ENCODE measurements around the gene GIPC1. TPM values are rescaled to one million over a fixed set of nuclear protein-coding genes. Genes with fewer than 3 reads are reported as not detected.

Gene GIPC1
- total and polyA plus RNA-seq, 9 of the 15 experiments (the other 6 are each of a cell fraction or from before 2014, with no cell fraction given), result 0.49 to 54.7 (median 24.8) TPM

DNA sequence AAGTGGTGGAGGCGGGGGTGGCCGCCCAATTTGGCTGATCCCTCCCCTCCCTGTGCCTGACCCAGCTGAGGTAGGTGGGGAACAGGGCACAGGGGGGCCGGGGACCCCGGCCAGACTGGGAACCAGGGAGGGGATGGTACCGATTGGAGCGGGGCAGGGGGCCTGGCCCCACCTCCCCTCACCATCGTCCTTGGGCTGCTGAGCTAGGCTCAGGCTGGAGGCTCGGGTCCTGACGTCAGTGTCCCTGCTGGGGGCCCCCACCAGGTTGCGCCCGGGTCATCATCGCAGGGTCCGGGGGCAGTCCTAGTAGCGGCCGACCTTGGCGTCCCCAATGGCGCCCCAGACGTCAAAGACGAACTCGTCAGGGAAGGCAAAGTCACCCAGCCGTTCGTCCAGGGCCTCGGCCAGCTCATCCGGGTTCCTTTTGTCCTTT is 17.8 kb downstream of the GIPC1 start:
- Histone ChIP-seq H3K4me3 (no peak overlapping the region), H4K20me1 (replicated peaks; ENCODE audit: control insufficient read depth, insufficient read depth, low read length) (no peaks in the 10 kb centered on the region), H3K79me2 (ENCODE audit: control insufficient read depth, insufficient read depth, low read length) (no peaks in the 10 kb centered on the region), H2AFZ (ENCODE audit: low read depth, low read length) (no peak overlapping the region), H3K4me2 (ENCODE audit: insufficient read depth, low read length) (no peak overlapping the region), H3K9ac (ENCODE audit: insufficient read depth in 1 of 2, low read depth in 2 of 2, low read length in 2 of 2) (0 out of 4 replicates have a peak overlapping the region, but pooled peaks of 1 of the 2 experiments have one; percentile 36), H3K27ac (ENCODE audit: extremely low read depth, low read depth, low read length) (no peak overlapping the region), H3K4me1 (replicated peaks in 1 of 2; ENCODE audit: control insufficient read depth in 2 of 2, insufficient read depth in 2 of 2, low read length in 2 of 2) (peaks cover 9 to 64% of the 10 kb centered on the region in 2 experiments), H3K9me1 (ENCODE audit: control insufficient read depth, insufficient read depth, low read length) (no peaks in the 10 kb centered on the region), H3K36me3 (ENCODE audit: control insufficient read depth, insufficient read depth, low read length) (peaks cover 19% of the 10 kb centered on the region; the same call in 2 of the 3 replicates), H3K27me3 (ENCODE audit: control insufficient read depth in 2 of 2, insufficient read depth in 2 of 2, low read length in 2 of 2) (no peaks in the 10 kb centered on the region), H3K9me3 (replicated peaks; ENCODE audit: control insufficient read depth, insufficient read depth, low read depth, low read length) (no peaks in the 10 kb centered on the region)
- WGBS (ENCODE audit: insufficient coverage, low coverage, missing lambda C conversion rate), result 86% methylated on average over 10 of the region's 24 CpGs
- TF ChIP-seq POLR2G (IDR thresholded peaks at IDR 0.05; ENCODE audit: low read depth, low read length) (0 out of 2 replicates have a peak, but pooled peaks have one; percentile 35), ZBTB7A (IDR thresholded peaks at IDR 0.05; ENCODE audit: borderline replicate concordance, control insufficient read depth, low read depth, low read length) (0 out of 2 replicates have a peak, but pooled peaks have one; percentile 38), JUNB (CRISPR knock-in tag; conservative IDR thresholded peaks at IDR 0.05) (no peak), RBFOX2 (IDR thresholded peaks at IDR 0.05; ENCODE audit: low read depth, low read length) (peak; percentile 31; the same call in 1 of the 2 replicates), PCBP1 (IDR thresholded peaks at IDR 0.05; ENCODE audit: low read depth, low read length, poor library complexity, severe bottlenecking) (peak; percentile 34)
- ChIA-PET CTCF (ENCODE audit: low intra/inter-chr PET ratio) (interaction anchor here (0.6 kb wide), 1 partner anchor 598 kb away, joined by 4 read pairs; no protein-coding TSS in a partner anchor), POLR2A (interaction anchor here (0.6 to 1.0 kb wide), 4 partner anchors 28 to 71 kb away, joined by 3 to 4 read pairs (median 4); no protein-coding TSS in a partner anchor)
- BruUV-seq (replicated peaks), result TSS peak; percentile 71
- ATAC-seq, result no peak
- DNase-seq (ENCODE audit: extremely low read depth in 1 of 4, low spot score in 3 of 4), result no peak
- no peak for FAIRE-seq
- in situ Hi-C loops (cut with MboI), result loop anchor here (5.0 kb wide), 1 partner anchor 281 kb away; no protein-coding TSS in a partner anchor
- intact Hi-C loops (cut with micrococcal nuclease), result no loop called here

Measured in K562 (cell line).